ENCODE data around the gene VEGFD. TPM values are rescaled to one million over a fixed set of nuclear protein-coding genes. Genes with fewer than 3 reads are reported as not detected.

The VEGFD gene
- total RNA-seq, 1 donor from 2014 or later, result 20.5 TPM

- no peak for TF ChIP-seq CTCF (conservative IDR thresholded peaks at IDR 0.05)
- Mint-ChIP-seq H3K36me3 (peaks cover 13% of the 10 kb centered on the region), H3K9me3 (peaks cover 18% of the 10 kb centered on the region), H3K27me3 (no peaks in the 10 kb centered on the region), H3K4me1 (ENCODE audit: unreplicated experiment) (peaks cover 4% of the 10 kb centered on the region), H3K27ac (no peak overlapping the region), H3K4me3 (no peak overlapping the region)
- no peak for DNase-seq (ENCODE audit: extremely low spot score, unreplicated experiment)
Measured at GRCh38 chrX:15418041-15418706, 34.0 kb upstream of the VEGFD start.

- no peak for TF ChIP-seq CTCF (conservative IDR thresholded peaks at IDR 0.05)
- peaks cover 11% of the 10 kb centered on the region for H3K4me1 Mint-ChIP-seq (ENCODE audit: unreplicated experiment)
- H3K4me3 Mint-ChIP-seq, result no peak overlapping the region
- DNase-seq (ENCODE audit: extremely low spot score, unreplicated experiment), result no peak
- peaks cover 5% of the 10 kb centered on the region for H3K9me3 Mint-ChIP-seq
- H3K36me3 Mint-ChIP-seq, result peaks cover 10% of the 10 kb centered on the region
- H3K27me3 Mint-ChIP-seq, result no peaks in the 10 kb centered on the region
- H3K27ac Mint-ChIP-seq, result no peak overlapping the region
Measured at GRCh38 chrX:15416133-15416993, 32.1 kb upstream of the VEGFD start.

- H3K27ac Mint-ChIP-seq, result no peak overlapping the region
- DNase-seq (ENCODE audit: extremely low spot score, unreplicated experiment), result no peak
- no peaks in the 10 kb centered on the region for H3K27me3 Mint-ChIP-seq
- TF ChIP-seq CTCF (conservative IDR thresholded peaks at IDR 0.05), result no peak
- peaks cover 5% of the 10 kb centered on the region for H3K9me3 Mint-ChIP-seq
- peaks cover 17% of the 10 kb centered on the region for H3K4me1 Mint-ChIP-seq (ENCODE audit: unreplicated experiment)
- peaks cover 15% of the 10 kb centered on the region for H3K36me3 Mint-ChIP-seq
- no peak overlapping the region for H3K4me3 Mint-ChIP-seq
Measured at GRCh38 chrX:15413101-15413500, 28.9 kb upstream of the VEGFD start.

- Mint-ChIP-seq H3K27ac (no peak overlapping the region), H3K9me3 (no peaks in the 10 kb centered on the region), H3K27me3 (no peaks in the 10 kb centered on the region), H3K36me3 (peaks cover 12% of the 10 kb centered on the region), H3K4me3 (no peak overlapping the region), H3K4me1 (ENCODE audit: unreplicated experiment) (peaks cover 17% of the 10 kb centered on the region)
- no peak for TF ChIP-seq CTCF (conservative IDR thresholded peaks at IDR 0.05)
- DNase-seq (ENCODE audit: extremely low spot score, unreplicated experiment), result no peak
Measured at GRCh38 chrX:15410947-15411346, 26.7 kb upstream of the VEGFD start.

GRCh38 chrX:15410430-15410829, 26.2 kb upstream of the VEGFD start:
- no peak for TF ChIP-seq CTCF (conservative IDR thresholded peaks at IDR 0.05)
- Mint-ChIP-seq H3K27ac (no peak overlapping the region), H3K9me3 (no peaks in the 10 kb centered on the region)

More at GRCh38 chrX:15410430-15410829, 26.2 kb upstream of the VEGFD start:
- no peaks in the 10 kb centered on the region for H3K27me3 Mint-ChIP-seq
- no peak for DNase-seq (ENCODE audit: extremely low spot score, unreplicated experiment)
- peaks cover 12% of the 10 kb centered on the region for H3K36me3 Mint-ChIP-seq
- H3K4me1 Mint-ChIP-seq (ENCODE audit: unreplicated experiment), result peaks cover 17% of the 10 kb centered on the region
- H3K4me3 Mint-ChIP-seq, result no peak overlapping the region

All from type B pancreatic cell (in vitro differentiated cells).